Chondrocyte (in vitro differentiated cells): ENCODE results near the gene PSME3. TPM values are rescaled to one million over a fixed set of nuclear protein-coding genes. Genes with fewer than 3 reads are reported as not detected.
"Not testable (repeated sequence)": the region's sequence is repeated elsewhere in the genome, so short reads cannot be mapped to it uniquely, and the experiment has no call there.

Experiments used
- DNase-seq: peaks from one replicate; pipeline ENCODE4 v3.0.0; 2021; ENCODE audit warnings: mixed read lengths, low spot score
- H3K27ac Mint-ChIP-seq: one replicate; pipeline ENCODE4 v1.8.0; 2021; ENCODE audit warnings: mild to moderate bottlenecking, moderate library complexity, mixed read lengths; ENCODE audit not compliant: unreplicated experiment
- H3K27me3 Mint-ChIP-seq: 2 replicates; pipeline ENCODE4 v1.8.0; 2021; ENCODE audit warnings: low read depth, mixed read lengths
- H3K36me3 Mint-ChIP-seq: 2 replicates; pipeline ENCODE4 v1.8.0; 2021; ENCODE audit warnings: low read depth, mixed read lengths
- H3K4me1 Mint-ChIP-seq: 2 replicates; pipeline ENCODE4 v1.8.0; 2021; ENCODE audit warnings: low read depth, mild to moderate bottlenecking, mixed read lengths
- H3K4me3 Mint-ChIP-seq: one replicate; pipeline ENCODE4 v1.8.0; 2021; ENCODE audit warnings: mild to moderate bottlenecking, moderate library complexity, mixed read lengths; ENCODE audit not compliant: unreplicated experiment
- H3K9me3 Mint-ChIP-seq: 2 replicates; pipeline ENCODE4 v1.8.0; 2021; ENCODE audit warnings: low read depth, mixed read lengths
- total RNA-seq: library from RNA; stranded (reverse); gene quantifications from 3 replicates; pipeline ENCODE4 v1.2.1, GENCODE V29; 2021
- TF ChIP-seq, protein P1 (sequence below): fragments of 200-600 bp; sonication (generic); IDR thresholded peaks from 2 replicates; pipeline ENCODE4 v1.5.0; 2021; ENCODE audit warnings: antibody characterized with exemption, mild to moderate bottlenecking, moderate library complexity

The PSME3 gene
- total RNA-seq, 1 donor from 2014 or later, result 111 TPM

DNA sequence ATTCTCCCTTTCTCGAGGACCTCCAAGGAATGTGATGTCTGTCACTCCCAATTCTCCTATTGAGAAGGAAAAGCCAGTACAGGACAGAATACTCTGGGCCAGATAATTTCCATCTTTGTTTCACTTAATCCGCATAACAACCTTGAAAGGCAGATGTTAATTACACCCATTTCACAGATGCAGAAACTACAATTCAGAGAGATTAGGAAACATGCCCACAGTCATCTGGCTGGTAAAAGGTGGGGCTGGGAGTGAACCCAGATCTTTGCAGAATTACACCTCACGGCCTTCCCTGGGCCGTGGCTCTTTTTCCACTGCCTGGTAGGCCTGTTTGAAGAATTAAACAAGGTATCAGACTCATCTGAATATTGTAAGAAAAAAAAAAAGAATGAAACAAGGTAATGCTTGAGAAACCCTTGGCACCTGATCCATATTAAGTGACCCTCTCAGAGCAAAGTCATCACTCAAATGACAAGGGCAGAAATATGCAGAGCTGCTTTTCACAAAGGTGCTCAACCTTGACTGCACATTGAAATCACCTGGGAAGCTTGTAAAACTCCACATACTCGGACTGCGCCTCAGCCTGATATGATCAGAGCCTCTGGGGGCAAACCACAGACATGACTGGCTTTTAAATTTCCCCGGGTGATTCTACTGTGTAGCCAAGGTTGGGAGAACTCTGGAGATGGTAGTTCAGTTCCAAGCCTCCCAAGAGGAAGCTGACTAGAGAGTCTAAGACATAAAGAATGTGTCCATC, 50.8 kb downstream of the PSME3 start:
- DNase-seq, result no peak
- no peak overlapping the region for H3K4me3 Mint-ChIP-seq
- H3K27me3 Mint-ChIP-seq, result peaks cover 2% of the 10 kb centered on the region
- TF ChIP-seq, protein P1, sequence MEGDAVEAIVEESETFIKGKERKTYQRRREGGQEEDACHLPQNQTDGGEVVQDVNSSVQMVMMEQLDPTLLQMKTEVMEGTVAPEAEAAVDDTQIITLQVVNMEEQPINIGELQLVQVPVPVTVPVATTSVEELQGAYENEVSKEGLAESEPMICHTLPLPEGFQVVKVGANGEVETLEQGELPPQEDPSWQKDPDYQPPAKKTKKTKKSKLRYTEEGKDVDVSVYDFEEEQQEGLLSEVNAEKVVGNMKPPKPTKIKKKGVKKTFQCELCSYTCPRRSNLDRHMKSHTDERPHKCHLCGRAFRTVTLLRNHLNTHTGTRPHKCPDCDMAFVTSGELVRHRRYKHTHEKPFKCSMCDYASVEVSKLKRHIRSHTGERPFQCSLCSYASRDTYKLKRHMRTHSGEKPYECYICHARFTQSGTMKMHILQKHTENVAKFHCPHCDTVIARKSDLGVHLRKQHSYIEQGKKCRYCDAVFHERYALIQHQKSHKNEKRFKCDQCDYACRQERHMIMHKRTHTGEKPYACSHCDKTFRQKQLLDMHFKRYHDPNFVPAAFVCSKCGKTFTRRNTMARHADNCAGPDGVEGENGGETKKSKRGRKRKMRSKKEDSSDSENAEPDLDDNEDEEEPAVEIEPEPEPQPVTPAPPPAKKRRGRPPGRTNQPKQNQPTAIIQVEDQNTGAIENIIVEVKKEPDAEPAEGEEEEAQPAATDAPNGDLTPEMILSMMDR, result no peak
- peaks cover 7% of the 10 kb centered on the region for H3K4me1 Mint-ChIP-seq
- no peaks in the 10 kb centered on the region for H3K9me3 Mint-ChIP-seq
- H3K36me3 Mint-ChIP-seq, result no peaks in the 10 kb centered on the region
- H3K27ac Mint-ChIP-seq, result no peak overlapping the region

DNA sequence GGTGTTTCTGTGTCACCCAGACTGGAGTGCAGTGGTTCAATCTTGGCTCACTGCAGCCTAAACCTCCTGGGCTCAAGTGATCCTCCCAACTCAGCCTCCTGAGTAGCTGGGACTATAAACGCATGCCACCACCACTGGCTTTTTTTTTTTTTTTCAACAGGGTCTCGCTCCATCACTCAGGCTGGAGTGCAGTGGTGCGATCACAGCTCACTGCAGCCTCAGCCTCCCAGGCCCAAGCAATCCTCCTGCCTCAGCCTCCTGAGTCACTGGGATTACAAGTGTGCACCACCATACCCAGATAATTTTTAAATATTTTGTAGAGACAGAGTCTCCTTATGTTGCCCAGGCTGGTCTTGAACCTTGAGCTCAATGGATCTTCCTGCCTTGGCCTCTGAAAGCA, 52.6 kb downstream of the PSME3 start:
- not testable (repeated sequence) for H3K4me3 Mint-ChIP-seq, H3K9me3 Mint-ChIP-seq, H3K27me3 Mint-ChIP-seq, H3K36me3 Mint-ChIP-seq, H3K27ac Mint-ChIP-seq, DNase-seq, H3K4me1 Mint-ChIP-seq

DNA sequence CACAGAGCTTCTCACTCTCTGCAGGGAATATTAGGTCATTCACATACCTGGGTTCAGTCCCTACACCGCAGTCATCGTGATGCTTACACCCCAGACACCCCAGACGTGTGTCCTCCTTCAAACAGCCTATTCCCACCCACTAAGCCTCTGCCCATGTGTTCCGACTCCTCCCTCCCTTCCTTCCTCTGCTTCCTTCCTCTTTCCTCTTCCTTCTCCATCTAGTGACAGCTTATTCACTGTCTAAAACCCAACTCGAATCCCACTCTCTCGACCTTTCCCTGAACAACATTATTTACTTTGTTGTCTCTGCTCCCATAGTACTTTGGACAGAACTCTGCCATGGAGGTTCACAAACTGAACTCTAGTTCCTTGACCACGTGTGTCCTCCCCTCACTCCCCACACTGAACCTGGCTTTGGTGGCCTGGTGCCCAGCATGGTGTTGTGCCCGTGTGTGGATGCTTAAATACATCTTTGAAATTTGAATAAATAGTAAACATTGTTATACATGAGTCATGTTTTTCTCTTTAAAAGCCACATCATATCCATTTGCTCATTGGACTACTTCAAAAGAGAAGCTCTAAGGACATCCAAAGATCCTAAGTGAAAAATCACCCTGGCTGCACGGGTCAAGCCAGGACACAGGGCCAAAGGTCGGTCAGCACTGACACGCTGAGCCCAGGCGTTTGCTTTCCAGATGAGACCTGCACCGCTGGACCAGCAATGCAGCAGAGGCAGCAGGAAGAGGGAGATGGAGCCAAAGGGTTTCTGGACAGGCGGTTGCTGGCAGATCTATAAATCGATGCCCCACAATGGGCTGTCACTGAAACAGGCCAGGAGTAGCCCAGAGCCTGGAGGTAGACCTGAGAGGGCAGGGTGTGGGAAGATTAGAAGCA, 53.3 kb downstream of the PSME3 start:
- TF ChIP-seq, protein P1, result no peak
- no peak overlapping the region for H3K27ac Mint-ChIP-seq
- H3K4me1 Mint-ChIP-seq, result peaks cover 7% of the 10 kb centered on the region
- no peaks in the 10 kb centered on the region for H3K27me3 Mint-ChIP-seq
- DNase-seq, result no peak
- no peaks in the 10 kb centered on the region for H3K36me3 Mint-ChIP-seq
- H3K4me3 Mint-ChIP-seq, result no peak overlapping the region
- no peaks in the 10 kb centered on the region for H3K9me3 Mint-ChIP-seq

DNA sequence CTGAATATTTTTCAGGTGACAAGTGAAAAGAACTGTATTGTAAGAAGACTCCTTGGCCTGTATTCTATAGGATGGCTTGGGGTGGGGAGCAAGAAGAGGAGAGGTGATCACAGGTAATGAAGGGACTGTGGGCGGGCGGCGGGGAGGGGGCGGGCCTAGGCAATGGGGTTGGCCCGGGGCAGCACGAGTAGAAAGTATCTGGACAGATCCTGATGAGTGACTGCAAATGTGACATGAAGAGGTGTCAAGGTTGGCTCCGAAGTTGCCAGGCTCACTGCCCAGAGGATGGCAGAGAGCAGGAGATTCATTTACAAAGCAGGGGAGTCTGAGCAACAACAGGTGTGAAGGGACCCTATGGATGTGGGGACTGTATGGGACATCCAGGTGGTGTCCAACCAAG, 56.6 kb downstream of the PSME3 start:
- Mint-ChIP-seq H3K4me1 (peaks cover 38% of the 10 kb centered on the region), H3K27me3 (no peaks in the 10 kb centered on the region), H3K27ac (no peak overlapping the region), H3K9me3 (no peaks in the 10 kb centered on the region), H3K4me3 (no peak overlapping the region), H3K36me3 (no peaks in the 10 kb centered on the region)
- TF ChIP-seq, protein P1, result no peak
- DNase-seq, result no peak

DNA sequence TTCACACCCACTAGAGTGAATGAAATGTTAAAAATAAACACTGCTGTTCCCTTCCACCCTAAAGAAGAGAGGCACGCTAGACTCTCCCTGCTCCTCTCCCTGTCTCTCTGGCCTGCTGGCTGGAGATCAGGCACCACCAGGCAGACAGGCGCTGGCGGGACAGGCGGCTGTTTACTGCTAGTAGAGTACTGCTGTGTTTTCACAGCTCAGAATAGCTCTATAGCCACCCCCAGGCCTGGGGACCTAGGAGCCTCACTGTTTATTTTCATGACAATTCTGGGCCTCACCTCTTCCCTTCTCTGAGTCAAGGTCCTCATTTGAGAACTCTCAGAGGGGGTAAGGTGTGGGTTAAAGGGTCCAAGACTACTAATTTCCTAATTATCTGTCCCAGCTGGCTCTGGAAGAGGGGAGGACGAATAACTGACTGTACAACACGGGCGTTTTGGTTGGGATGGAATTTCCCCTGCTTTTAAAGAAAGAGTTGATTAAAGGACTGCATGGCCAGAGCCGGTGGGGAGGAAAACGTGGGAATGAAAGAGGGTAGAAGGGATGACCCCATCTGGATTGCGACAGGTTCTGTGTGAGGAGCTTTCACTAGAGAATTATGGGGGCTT, 58.4 kb downstream of the PSME3 start:
- peak overlapping the region; percentile 93 for H3K27ac Mint-ChIP-seq
- peak overlapping the region; percentile 44 for H3K4me3 Mint-ChIP-seq
- DNase-seq, result no peak
- TF ChIP-seq, protein P1, result no peak
- no peaks in the 10 kb centered on the region for H3K36me3 Mint-ChIP-seq
- H3K27me3 Mint-ChIP-seq, result no peaks in the 10 kb centered on the region
- H3K4me1 Mint-ChIP-seq, result peaks cover 47% of the 10 kb centered on the region
- no peaks in the 10 kb centered on the region for H3K9me3 Mint-ChIP-seq
